Erythroblast (primary cell): ENCODE results near the gene WFS1.

ENCODE experiments used
- DNase-seq, 2 experiments: peaks; one replicate each; lab custom pipeline; 2025; lab: John Stamatoyannopoulos, UW
- GATA1 ChIP-seq: IDR thresholded peaks from 2 replicates; pipeline ENCODE4 v1.6.1; 2011; ENCODE audit warnings: low read depth, mild to moderate bottlenecking, control low read depth, low read length, moderate library complexity
- POLR2A ChIP-seq: IDR thresholded peaks from 2 replicates; pipeline ENCODE4 v1.6.1; 2011; ENCODE audit warnings: mild to moderate bottlenecking, low read length

Gene WFS1

DNA sequence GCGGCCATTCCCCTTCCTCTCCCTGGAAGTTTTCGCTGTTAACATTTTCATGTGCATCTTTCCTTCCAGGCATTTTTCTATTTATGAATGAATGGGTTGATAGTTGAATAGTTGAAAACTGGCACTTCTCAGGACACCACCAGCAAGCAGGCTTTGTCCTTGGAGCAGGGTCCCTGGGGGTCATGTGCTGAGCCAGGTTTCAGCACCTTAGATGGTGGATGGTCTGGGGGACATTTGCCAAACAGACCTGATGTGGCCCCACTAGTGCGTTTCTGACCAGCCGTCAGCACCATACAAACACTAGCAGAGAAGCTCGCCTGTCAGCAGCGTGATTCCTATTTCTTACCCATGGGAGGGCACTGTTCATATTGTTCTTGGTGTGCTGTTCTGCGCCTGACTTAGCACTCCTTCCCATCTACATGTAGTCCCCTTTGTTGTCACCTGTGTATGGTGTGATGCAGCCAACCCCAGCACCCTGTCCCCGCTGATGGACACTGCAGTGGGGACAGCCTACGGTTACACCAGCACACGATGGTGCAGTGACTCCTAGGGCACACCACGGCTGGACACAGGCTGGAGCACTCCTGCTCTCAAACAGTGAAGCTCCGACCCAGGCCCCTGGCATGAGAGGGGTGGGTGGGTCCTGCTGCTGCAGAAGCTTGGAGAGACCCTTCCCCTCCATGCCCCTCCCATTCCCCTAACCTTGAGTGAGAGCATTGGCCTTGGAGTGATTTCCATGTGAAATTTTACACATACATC, 27.2 kb upstream of the WFS1 start:
- TF ChIP-seq GATA1 (no peak), POLR2A (no peak)
- no peak for DNase-seq

DNA sequence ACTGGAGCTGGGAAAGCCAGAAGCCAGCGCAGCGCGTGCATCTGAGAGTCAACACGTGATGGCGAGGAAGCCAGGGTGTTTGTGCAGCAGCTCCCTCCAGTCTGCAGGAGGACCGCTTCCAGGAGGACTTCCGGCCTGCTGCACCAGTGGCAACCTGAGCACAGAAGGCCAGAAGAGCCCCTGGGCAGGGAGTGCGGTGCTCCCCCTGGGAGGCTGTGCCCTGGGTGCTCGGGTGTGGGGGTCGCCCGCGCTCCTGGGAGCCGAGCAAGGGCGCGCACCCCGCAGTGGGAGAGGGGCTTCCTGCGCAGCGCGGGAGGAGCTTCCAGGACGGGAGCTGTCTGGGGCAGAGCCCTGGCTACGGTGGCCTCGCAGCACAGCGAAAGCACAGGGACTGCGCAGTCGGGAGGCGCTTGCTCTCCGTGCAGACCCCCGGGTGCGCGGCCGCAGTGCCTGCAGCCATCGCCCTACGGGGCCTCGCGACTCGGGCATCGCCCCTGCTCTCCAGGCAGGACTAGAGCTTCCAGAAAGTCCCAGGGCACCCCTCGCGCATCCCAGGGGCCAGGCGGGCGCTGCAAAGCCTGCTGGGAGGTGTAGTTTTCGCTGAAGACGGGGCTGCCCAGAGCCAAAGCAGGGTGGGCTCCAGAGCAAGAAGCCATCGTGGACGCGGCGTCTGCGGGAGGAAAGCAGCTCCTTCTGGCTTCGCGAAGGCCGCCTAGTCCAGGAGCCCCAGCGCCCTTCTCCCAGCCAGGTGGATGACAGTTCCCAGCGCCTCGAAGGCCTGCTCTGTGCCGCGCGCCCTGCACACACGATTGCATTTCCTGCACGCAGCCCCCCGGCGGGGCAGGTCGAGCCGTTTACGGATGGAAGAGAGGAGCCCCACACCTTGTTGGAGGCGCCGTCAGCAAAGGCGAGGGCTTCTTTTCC, 24.1 kb upstream of the WFS1 start:
- TF ChIP-seq GATA1: no peak
- no peak for TF ChIP-seq POLR2A
- DNase-seq: no peak

DNA sequence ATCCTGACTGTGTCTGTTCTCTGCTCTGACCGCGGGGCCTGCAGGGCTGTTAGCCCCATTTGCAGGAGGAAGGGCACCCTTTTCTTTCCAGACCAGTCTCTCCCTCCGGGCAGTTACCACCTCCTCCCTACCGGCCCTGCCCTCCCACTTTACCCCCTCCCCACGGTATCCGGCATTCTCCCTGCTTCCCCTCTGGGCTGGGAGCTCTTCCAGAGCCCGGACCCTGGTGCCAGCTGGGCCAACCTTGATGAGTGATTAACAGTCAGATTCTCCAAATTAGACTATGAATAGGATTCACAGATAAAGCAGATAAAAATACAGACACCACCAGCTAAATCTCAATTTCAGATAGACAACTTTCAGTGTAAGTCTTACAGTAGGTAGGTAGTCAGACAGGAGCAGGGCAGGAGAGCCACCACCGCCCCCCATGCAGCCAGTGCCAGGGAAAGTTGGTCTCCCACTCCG, 23.4 kb upstream of the WFS1 start:
- TF ChIP-seq GATA1: no peak
- no peak for TF ChIP-seq POLR2A

DNA sequence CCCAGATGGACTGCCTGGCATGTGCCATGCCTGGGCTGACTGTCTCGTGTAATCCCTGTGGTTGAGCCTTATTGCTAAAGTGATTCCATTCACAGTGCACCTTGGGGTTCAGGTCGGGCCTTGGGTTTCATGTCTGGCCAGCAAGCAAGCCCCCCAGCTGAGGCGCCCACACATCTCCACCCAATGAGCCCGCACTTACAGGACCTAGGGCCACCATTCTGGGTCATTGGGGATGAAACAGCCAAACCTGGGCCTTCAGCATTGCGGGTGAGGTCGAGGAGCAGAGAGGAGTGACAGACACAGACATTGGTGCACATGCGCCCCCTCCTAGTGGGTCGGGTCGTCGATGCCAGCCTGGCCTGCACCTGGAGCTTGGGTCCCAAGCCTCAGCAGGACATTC, 21.3 kb upstream of the WFS1 start:
- no peak for DNase-seq
- TF ChIP-seq POLR2A (no peak), GATA1 (no peak)

More for the DNA sequence above, 23.4 kb upstream of the WFS1 start:
- no peak for DNase-seq

DNA sequence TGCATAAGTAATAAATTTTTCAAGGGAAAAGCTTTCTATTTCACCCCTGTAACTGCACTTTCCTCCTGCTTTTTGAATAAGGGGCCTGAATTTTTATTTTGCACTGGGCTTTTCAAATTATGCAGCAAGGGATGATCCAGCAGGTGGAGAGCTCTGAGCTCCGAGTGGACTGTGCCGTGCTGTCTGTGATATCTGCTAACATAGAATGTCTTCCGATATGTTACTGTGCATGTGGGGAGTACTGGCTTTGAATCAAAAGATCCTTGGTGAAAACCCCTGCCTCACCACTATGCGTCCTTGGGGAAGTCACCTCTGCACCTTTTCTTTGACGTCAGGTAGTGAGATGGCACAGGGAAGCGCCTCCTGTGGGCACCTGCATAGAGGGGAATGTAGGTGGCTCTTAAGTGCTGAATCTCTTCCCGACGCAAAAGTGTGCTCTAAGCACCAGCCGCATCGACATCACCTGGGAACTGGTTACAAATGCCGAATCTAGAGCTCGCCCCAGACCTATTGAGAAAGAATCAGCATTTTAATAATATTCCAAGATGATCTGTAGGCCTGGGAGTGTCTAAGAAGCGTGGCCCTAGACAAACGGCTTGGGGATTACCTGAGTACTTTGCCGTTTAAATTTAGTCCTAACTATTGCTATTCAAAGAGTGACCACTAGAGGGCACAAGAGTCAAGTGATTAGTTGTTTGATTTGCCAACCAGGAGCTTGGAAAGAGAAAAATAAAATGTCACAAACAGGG, 19.2 kb upstream of the WFS1 start:
- peak; percentile 49 to 77 for DNase-seq
- TF ChIP-seq POLR2A: no peak
- no peak for TF ChIP-seq GATA1

DNA sequence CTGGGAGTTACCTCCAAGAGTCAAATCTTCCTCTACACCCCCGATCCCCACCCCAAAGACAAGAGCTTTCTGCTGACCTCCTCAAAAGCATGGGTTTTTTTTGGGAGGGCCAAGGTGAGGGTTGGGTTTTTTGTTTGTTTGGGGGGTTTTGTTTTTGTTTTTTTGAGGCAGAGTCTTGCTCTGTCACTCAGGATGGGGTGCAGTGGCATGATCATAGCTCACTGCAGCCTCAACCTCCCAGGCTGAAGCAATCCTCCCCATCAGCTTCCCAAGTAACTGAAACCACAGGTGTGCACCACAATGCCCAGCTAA, 18.7 kb upstream of the WFS1 start:
- TF ChIP-seq POLR2A (no peak), GATA1 (no peak)
- no peak for DNase-seq

DNA sequence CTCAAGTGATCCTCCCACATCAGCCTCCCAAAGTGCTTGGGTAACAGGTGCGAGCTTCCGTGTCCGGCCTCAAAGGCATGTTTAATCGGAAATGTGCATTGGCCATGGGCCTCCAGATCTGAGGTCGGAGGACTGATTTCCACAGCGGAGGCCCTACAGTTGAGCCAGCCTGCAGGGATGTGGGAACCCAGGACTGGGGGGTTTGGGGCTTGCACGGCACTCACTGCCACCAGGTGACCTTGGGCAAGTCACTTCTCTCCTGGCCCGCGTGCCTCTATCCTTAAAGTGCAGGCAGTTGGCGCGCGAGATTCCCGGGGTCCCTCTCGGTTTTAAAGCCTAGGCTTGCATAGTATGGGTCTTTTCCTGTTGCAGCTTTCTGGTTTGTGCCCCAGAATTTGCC, 18.3 kb upstream of the WFS1 start:
- no peak for TF ChIP-seq POLR2A
- no peak for TF ChIP-seq GATA1
- DNase-seq: no peak

DNA sequence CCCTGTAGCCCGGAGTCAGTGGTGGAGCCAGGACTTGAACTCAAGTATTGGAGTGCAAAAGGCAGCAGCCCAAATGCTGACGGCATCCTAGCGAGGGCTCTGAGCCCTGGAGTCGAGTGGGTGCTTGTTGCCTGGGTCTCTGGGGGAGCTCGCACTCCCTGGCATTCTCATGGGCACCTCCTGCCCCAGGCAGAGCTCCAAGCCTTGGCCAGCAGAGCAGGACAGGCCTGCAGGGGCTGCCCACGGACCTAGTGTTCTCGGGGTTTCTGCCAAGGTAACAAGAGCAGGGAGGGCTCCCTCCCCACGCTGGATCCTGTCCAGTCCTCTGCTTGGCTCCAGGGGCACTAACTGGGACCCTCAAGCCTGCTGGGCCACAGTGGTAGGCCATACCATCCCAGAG, 17.6 kb upstream of the WFS1 start:
- DNase-seq: no peak
- TF ChIP-seq GATA1: no peak

DNA sequence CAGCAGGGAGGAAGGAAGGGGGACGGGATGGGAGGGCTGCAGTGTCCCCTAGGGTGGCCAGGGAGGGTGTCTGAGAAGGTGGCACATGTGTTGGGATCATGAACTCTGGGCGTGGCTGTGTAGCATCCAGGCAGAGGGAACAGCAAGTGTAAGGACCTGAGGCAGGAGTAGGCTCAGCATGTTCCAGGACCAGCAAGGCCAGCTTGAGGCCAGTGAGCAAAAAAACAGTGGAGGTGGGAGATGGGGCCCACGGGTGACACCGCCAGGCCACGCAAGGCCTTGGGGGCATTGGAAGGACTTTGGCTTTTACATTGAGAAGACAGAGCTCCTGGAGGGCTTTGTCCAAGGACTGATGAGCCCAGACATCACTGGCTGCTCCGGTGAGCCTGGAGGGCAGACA, 16.5 kb upstream of the WFS1 start:
- no peak for DNase-seq
- no peak for TF ChIP-seq GATA1
- TF ChIP-seq POLR2A: no peak

DNA sequence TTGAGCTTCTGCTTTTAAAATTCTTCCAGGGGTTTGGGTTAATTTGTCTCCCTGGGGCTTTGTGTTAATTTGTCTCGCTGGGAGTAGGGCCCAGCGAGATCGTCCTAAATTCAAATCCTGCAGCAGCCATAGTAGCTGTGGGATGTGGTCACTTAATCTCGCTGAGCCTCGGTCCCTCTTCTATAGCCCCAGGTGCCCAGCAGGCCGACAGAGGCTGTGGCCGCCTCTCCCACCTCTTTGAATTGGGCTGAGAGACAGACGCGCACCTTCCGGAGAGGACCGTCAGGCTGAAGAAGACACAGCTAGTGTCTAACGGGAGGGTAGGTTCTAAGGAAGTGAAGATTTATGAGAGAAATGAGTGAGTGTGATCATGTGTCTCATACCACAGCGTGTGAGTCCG, 15.7 kb upstream of the WFS1 start:
- TF ChIP-seq POLR2A (no peak), GATA1 (no peak)
- no peak for DNase-seq

DNA sequence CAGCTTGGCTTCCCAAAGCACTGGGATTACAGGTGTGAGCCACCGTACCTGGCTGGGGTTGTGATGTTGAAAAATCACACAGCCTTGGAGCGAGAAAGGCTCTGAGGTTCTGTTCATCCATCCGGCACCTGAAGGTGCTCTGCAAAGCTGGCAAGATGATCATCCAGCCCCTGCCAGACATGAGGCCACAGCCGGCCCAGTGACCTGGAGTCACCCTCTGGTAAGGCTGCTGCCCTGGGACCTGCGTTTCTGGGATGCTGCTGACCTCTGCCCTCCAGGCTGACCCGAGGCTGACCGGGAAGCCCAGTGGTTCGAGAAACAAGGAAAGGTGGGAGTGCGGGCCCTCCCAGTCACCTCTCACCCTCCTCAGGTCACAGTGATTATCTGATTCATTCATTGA, 13.5 kb upstream of the WFS1 start:
- DNase-seq: no peak
- no peak for TF ChIP-seq GATA1
- TF ChIP-seq POLR2A: no peak

DNA sequence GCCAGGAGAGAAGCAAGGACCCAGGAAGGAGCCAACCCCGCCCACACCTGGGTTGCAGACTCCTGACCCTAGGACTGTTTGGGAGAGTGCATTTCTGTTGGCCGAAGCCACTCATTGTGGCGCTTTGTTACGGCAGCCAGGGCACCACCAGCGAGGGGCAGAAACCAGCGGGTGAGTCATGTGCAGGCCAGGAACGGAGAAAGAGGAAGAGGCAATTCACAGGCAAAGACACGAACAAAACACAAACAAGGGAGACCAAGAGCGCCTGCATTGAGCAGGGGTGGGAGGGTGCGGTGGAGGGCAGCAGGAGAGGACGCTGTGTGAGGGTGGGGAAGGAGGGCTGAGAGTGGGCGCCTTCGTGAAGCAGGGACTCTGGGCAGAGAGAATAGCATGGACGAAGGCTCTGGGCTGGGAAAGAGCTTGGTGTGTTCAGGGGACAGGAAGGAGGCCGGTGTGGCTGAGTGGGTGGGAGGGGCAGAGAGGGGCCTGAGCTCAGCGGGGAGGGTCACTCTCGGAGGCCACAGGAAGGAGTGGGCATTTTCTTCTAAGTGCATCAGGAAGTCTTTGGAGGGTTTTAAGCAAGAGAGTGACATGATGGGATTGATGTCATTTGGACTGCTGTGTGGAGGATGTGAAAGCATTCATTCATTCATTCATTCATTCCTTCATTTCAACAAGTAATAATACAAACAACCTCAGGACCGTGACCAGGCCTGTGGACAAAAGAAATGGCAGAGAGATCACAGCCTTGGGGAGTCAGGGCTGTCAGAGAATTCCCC, 12.2 kb upstream of the WFS1 start:
- DNase-seq: no peak
- TF ChIP-seq POLR2A: no peak
- no peak for TF ChIP-seq GATA1

DNA sequence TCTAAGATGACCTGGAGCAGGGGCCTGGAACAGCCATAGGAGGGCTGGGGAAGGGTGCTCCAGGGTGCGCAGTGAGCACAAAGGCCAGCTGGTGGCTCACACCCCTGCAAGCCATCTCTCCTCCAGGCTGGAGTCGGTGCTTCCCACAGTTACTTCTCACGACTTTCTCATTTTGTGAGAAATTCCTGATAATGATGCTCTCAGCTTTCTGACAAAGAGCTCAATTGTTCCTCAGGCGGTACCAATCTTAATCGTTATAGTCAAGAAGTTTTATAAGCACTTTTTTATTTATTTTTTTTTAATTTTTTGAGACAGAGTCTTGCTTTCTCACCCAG, 11.7 kb upstream of the WFS1 start:
- DNase-seq: no peak
- TF ChIP-seq GATA1 (no peak), POLR2A (no peak)
